GM12892 (cell line): ENCODE data around the gene CAMTA1.

Experiments
- POLR2A ChIP-seq: IDR thresholded peaks from 2 replicates; pipeline ENCODE4 v1.6.1; 2011; ENCODE audit warnings: low read depth, low read length, control low read depth
- TAF1 ChIP-seq: IDR thresholded peaks from 2 replicates; pipeline ENCODE4 v1.6.1; 2011; ENCODE audit warnings: low read depth, mild to moderate bottlenecking, control low read depth, low read length, borderline replicate concordance

DNA sequence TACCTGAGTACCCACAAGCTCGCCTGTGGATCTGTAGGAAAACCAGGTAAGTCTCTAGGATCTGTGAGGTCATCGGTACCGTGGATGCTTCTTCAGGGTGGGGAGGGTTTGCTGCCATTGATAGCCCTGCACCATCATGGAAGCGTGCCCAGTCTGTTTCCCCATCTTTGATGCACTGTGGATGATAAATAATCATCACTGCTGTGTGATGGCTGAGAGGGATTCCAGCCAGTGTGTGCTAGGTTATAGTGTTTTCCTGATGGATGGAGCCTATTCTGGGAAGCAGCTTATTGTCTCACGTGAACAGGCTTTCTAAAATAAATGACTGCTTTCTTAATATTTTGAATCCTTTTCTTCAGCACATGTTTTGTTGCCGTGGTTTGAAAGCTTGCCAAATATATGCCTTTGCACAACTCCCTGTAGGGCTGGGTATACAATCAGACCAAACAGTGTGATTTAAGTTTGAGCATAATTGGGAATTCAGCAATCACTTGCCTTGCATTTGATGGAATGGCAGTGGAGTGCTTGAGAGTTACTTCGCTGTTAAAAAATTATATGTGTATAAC, 113.8 kb downstream of the CAMTA1 start:
- TF ChIP-seq TAF1 (no peak), POLR2A (no peak)
